ENCODE measurements around the gene UGT3A2. TPM values are rescaled to one million over a fixed set of nuclear protein-coding genes. Genes with fewer than 3 reads are reported as not detected.

UGT3A2 gene
- total and polyA plus RNA-seq, 2 of the 4 experiments (the other 2 are of a cell fraction) = not detected

DNA sequence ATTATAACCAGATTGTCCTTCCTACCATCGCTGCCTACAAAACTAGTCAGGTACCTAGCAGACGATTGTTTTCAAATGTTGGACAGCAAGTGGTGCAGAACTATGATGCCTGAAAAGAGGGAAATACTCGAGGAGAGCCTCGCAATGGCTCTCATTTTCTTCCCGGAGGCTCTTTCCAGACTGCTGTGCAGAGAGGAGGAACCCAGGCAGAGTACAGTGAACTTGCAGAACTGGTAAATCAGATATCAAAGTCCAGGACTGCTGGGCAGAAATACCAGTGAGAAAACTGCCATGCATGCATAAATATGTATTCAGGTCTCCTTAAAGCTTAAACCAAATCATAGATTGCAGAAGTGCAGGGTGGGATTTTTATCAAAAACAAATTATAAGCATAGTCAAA is 49.1 kb downstream of the UGT3A2 start:
- ATAC-seq (ENCODE audit: low read depth) (no peak), DNase-seq (no peak)
- Histone ChIP-seq H3K4me1 (ENCODE audit: control insufficient read depth, insufficient read depth, low read length) (no peaks in the 10 kb centered on the region), H3K56ac (ENCODE audit: extremely low read depth, insufficient read depth, low read length) (no peak overlapping the region), H3K14ac (replicated peaks; ENCODE audit: low read depth, low read length) (no peak overlapping the region), H3K27me3 (ENCODE audit: control insufficient read depth, insufficient read depth, low read length) (no peaks in the 10 kb centered on the region), H2AK5ac (ENCODE audit: low read depth, low read length) (no peak overlapping the region), H3K4me2 (ENCODE audit: low read depth, low read length) (no peak overlapping the region), H2BK120ac (ENCODE audit: low read depth, low read length) (no peak overlapping the region), H3K9me1 (ENCODE audit: insufficient read depth, low read length) (no peaks in the 10 kb centered on the region), H2AFZ (replicated peaks; ENCODE audit: low read length, poor library complexity) (no peak overlapping the region), H3K9ac (ENCODE audit: low read depth, low read length) (no peak overlapping the region), H4K91ac (ENCODE audit: insufficient read depth, low read depth, low read length) (no peak overlapping the region), H4K20me1 (ENCODE audit: insufficient read depth, low read length) (no peaks in the 10 kb centered on the region), H3K36me3 (ENCODE audit: control insufficient read depth, insufficient read depth, low read length) (no peaks in the 10 kb centered on the region), H3K27ac (ENCODE audit: insufficient read depth, low read length) (no peak overlapping the region), H3K9me3 (ENCODE audit: control insufficient read depth, insufficient read depth, low read length) (no peaks in the 10 kb centered on the region; the same call in 1 of the 2 replicates), H2BK15ac (ENCODE audit: low read depth, low read length) (no peak overlapping the region), H2BK5ac (ENCODE audit: low read depth, low read length, poor library complexity, severe bottlenecking) (no peak overlapping the region), H2BK20ac (ENCODE audit: low read depth, low read length) (no peak overlapping the region), H3K18ac (ENCODE audit: low read depth, low read length) (no peak overlapping the region), H4K8ac (ENCODE audit: low read depth in 2 of 2, low read length in 2 of 2) (no peak overlapping the region), H3K4me3 (ENCODE audit: insufficient read depth, low read depth, low read length) (no peak overlapping the region), H4K5ac (ENCODE audit: low read depth, low read length) (no peak overlapping the region), H3K4ac (ENCODE audit: low read depth, low read length) (no peak overlapping the region), H3K79me1 (ENCODE audit: low read depth in 1 of 2, low read length in 2 of 2) (no peaks in the 10 kb centered on the region), H3K23ac (ENCODE audit: low read depth, low read length) (no peak overlapping the region), H2AK9ac (replicated peaks; ENCODE audit: low read depth, low read length, poor library complexity) (no peak overlapping the region)
- intact Hi-C loops (cut with micrococcal nuclease) (no loop called here), dilution Hi-C loops (cut with HindIII; ENCODE audit: low sequenced_read_pairs, unreplicated experiment) (no loop called here), in situ Hi-C loops (cut with MboI; ENCODE audit: low sequenced_read_pairs) (no loop called here)
- no peak for TF ChIP-seq FOS (IDR thresholded peaks at IDR 0.05; ENCODE audit: low read depth, low read length)
- no peak for TF ChIP-seq RFX5 (IDR thresholded peaks at IDR 0.05; ENCODE audit: low read depth, low read length)
- TF ChIP-seq MXI1 (IDR thresholded peaks at IDR 0.05; ENCODE audit: borderline replicate concordance, low read depth, low read length) = no peak
- no TSS peak for BruUV-seq (replicated peaks)
- CTCF ChIA-PET = no interaction called here
- POLR2A ChIA-PET (ENCODE audit: unreplicated experiment) = no interaction called here
- 28% methylated on average over 3 of the region's 5 CpGs; no CpG with 5 or more reads in 1 of the 2 experiments for WGBS, 2 experiments (ENCODE audit: extremely low coverage in 2 of 2, insufficient read length in 1 of 2)
